Activated CD4-positive, alpha-beta T cell treated with anti-CD3 and anti-CD28 coated beads for 48 hours (primary cell): ENCODE measurements around the gene OR10D3.
"Not testable (repeated sequence)": the region's sequence is repeated elsewhere in the genome, so short reads cannot be mapped to it uniquely, and the experiment has no call there.

Experiments used
- DNase-seq: peaks from one replicate; pipeline ENCODE4 v3.0.0-alpha.2; 2020

OR10D3 gene

GRCh38 chr11:124195189-124195734 is 12.1 kb downstream of the OR10D3 start:
- DNase-seq: peak; percentile 56

- no peak for DNase-seq
These were observed 14.9 kb downstream of the OR10D3 start for GRCh38 chr11:124197999-124198398.

GRCh38 chr11:124198897-124199296 is 15.8 kb downstream of the OR10D3 start:
- peak; percentile 5 for DNase-seq

GRCh38 chr11:124199702-124200101 is 16.6 kb downstream of the OR10D3 start:
- no peak for DNase-seq

- no peak for DNase-seq
These were observed 17.5 kb downstream of the OR10D3 start for GRCh38 chr11:124200671-124201070.

GRCh38 chr11:124202951-124203350 is 19.8 kb downstream of the OR10D3 start:
- no peak for DNase-seq

GRCh38 chr11:124204008-124204407 is 20.9 kb downstream of the OR10D3 start:
- DNase-seq: no peak

- DNase-seq: no peak
These were observed 24.1 kb downstream of the OR10D3 start for GRCh38 chr11:124207102-124207792.

- no peak for DNase-seq
These were observed 26.7 kb downstream of the OR10D3 start for GRCh38 chr11:124209824-124210357.

GRCh38 chr11:124210421-124210820 is 27.3 kb downstream of the OR10D3 start:
- DNase-seq: no peak

GRCh38 chr11:124211321-124211720 is 28.2 kb downstream of the OR10D3 start:
- no peak for DNase-seq

- no peak for DNase-seq
These were observed 30.9 kb downstream of the OR10D3 start for GRCh38 chr11:124214027-124214426.

- no peak for DNase-seq
These were observed 36.0 kb downstream of the OR10D3 start for GRCh38 chr11:124219126-124219525.

GRCh38 chr11:124222407-124222806 is 39.3 kb downstream of the OR10D3 start:
- no peak for DNase-seq

- DNase-seq: not testable (repeated sequence)
These were observed 41.7 kb downstream of the OR10D3 start for GRCh38 chr11:124224618-124225423.

- DNase-seq: no peak
These were observed 42.3 kb downstream of the OR10D3 start for GRCh38 chr11:124225471-124225870.

GRCh38 chr11:124233376-124233775 is 50.2 kb downstream of the OR10D3 start:
- DNase-seq: no peak
